MM.1S (cell line): ENCODE measurements around the gene ASB12.

ENCODE experiments used
- CTCF ChIP-seq: fragments of 300-600 bp; sonication (generic); IDR thresholded peaks from 2 replicates; pipeline ENCODE4 v1.5.1; 2016; ENCODE audit warnings: antibody characterized with exemption, low read length, mixed read lengths
- EZH2 ChIP-seq: fragments of 300-600 bp; sonication (generic); optimal IDR thresholded peaks from 2 replicates; pipeline ENCODE3; 2017; ENCODE audit warnings: low read depth, mild to moderate bottlenecking, antibody characterized with exemption, low read length, mixed read lengths

GRCh38 chrX:64202808-64203325, 27.5 kb downstream of the ASB12 start:
- no peak for TF ChIP-seq EZH2
- no peak for TF ChIP-seq CTCF
